GM23338 (cell line): ENCODE measurements around the gene NFKBIB. TPM values are rescaled to one million over a fixed set of nuclear protein-coding genes. Genes with fewer than 3 reads are reported as not detected.

Source experiments
- EZH2 ChIP-seq: fragments of 200-600 bp; sonication (generic); IDR thresholded peaks from one replicate; pipeline ENCODE4 v1.8.0; 2017; ENCODE audit warnings: antibody characterized with exemption, mild to moderate bottlenecking, low read depth; ENCODE audit not compliant: unreplicated experiment
- EZH2phosphoT487 ChIP-seq: fragments of 200-600 bp; sonication (generic); IDR thresholded peaks from one replicate; pipeline ENCODE4 v1.8.1; 2018; ENCODE audit warnings: antibody characterized with exemption; ENCODE audit not compliant: unreplicated experiment
- JUNB ChIP-seq: IDR thresholded peaks from one replicate; pipeline ENCODE4 v1.6.1; 2016; ENCODE audit warnings: antibody characterized with exemption; ENCODE audit not compliant: unreplicated experiment
- NANOG ChIP-seq: IDR thresholded peaks from 2 replicates; pipeline ENCODE4 v1.6.1; 2016; ENCODE audit warnings: antibody characterized with exemption, borderline replicate concordance
- ZNF114 ChIP-seq: fragments of 250-450 bp; sonication (Bioruptor Pico); IDR thresholded peaks from 2 replicates; pipeline ENCODE4 v1.5.0; 2020; ENCODE audit warnings: mild to moderate bottlenecking, moderate library complexity
- polyA plus RNA-seq: library from polyadenylated mRNA; unstranded; fragments of >200 nt; fragmentation: Nextera tagmentation; extraction: Ambion mirVana; gene quantifications from 2 replicates; pipeline ENCODE4 v1.2.1, GENCODE V29; 2016
- total RNA-seq: library from RNA; depleted of rRNA; stranded (reverse); fragments of >200 nt; shearing (Covaris generic); gene quantifications from 2 replicates; pipeline ENCODE4 v1.2.3, GENCODE V29; 2014; rRNA removed
- TF ChIP-seq, protein P1 (sequence below): fragments of 250-450 bp; sonication (Bioruptor Pico); IDR thresholded peaks from 2 replicates; pipeline ENCODE4 v1.5.0; 2020; ENCODE audit warnings: mild to moderate bottlenecking, moderate library complexity

The NFKBIB gene
- total and polyA plus RNA-seq, 2 experiments from 2014 or later, result 39.5 to 39.6 TPM

DNA sequence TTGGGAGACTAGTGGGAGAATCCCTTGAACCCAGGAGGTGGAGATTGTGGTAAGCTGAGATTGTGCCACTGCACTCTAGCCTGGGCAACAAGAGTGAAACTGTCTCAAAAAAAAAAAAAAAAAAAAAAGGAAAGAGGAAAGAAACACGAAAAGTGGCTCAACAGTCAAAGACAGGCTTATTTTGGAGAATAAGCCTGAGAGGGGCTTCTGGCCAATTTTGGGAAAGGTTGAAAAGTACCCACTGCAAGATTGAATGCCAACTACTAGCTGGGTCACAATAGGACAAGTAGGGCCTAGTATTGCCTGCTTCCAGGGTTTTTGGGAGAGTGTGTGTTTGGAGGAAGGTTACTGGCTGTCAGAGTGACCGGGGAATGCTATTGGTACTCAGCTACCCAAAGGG lies 58.5 kb downstream of the NFKBIB start (continued):
- TF ChIP-seq, protein P1, sequence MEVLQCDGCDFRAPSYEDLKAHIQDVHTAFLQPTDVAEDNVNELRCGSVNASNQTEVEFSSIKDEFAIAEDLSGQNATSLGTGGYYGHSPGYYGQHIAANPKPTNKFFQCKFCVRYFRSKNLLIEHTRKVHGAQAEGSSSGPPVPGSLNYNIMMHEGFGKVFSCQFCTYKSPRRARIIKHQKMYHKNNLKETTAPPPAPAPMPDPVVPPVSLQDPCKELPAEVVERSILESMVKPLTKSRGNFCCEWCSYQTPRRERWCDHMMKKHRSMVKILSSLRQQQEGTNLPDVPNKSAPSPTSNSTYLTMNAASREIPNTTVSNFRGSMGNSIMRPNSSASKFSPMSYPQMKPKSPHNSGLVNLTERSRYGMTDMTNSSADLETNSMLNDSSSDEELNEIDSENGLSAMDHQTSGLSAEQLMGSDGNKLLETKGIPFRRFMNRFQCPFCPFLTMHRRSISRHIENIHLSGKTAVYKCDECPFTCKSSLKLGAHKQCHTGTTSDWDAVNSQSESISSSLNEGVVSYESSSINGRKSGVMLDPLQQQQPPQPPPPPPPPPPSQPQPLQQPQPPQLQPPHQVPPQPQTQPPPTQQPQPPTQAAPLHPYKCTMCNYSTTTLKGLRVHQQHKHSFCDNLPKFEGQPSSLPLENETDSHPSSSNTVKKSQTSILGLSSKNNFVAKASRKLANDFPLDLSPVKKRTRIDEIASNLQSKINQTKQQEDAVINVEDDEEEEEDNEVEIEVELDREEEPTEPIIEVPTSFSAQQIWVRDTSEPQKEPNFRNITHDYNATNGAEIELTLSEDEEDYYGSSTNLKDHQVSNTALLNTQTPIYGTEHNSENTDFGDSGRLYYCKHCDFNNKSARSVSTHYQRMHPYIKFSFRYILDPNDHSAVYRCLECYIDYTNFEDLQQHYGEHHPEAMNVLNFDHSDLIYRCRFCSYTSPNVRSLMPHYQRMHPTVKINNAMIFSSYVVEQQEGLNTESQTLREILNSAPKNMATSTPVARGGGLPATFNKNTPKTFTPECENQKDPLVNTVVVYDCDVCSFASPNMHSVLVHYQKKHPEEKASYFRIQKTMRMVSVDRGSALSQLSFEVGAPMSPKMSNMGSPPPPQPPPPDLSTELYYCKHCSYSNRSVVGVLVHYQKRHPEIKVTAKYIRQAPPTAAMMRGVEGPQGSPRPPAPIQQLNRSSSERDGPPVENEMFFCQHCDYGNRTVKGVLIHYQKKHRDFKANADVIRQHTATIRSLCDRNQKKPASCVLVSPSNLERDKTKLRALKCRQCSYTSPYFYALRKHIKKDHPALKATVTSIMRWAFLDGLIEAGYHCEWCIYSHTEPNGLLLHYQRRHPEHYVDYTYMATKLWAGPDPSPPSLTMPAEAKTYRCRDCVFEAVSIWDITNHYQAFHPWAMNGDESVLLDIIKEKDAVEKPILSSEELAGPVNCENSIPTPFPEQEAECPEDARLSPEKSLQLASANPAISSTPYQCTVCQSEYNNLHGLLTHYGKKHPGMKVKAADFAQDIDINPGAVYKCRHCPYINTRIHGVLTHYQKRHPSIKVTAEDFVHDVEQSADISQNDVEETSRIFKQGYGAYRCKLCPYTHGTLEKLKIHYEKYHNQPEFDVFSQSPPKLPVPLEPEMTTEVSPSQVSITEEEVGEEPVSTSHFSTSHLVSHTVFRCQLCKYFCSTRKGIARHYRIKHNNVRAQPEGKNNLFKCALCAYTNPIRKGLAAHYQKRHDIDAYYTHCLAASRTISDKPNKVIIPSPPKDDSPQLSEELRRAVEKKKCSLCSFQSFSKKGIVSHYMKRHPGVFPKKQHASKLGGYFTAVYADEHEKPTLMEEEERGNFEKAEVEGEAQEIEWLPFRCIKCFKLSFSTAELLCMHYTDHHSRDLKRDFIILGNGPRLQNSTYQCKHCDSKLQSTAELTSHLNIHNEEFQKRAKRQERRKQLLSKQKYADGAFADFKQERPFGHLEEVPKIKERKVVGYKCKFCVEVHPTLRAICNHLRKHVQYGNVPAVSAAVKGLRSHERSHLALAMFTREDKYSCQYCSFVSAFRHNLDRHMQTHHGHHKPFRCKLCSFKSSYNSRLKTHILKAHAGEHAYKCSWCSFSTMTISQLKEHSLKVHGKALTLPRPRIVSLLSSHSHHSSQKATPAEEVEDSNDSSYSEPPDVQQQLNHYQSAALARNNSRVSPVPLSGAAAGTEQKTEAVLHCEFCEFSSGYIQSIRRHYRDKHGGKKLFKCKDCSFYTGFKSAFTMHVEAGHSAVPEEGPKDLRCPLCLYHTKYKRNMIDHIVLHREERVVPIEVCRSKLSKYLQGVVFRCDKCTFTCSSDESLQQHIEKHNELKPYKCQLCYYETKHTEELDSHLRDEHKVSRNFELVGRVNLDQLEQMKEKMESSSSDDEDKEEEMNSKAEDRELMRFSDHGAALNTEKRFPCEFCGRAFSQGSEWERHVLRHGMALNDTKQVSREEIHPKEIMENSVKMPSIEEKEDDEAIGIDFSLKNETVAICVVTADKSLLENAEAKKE, result no peak
- no peak for TF ChIP-seq EZH2
- no peak for TF ChIP-seq EZH2phosphoT487
- no peak for TF ChIP-seq JUNB
- no peak for TF ChIP-seq NANOG
- no peak for TF ChIP-seq ZNF114

Other genes with a start within 250 kb of the NFKBIB start
- gene CAPN12, start 155.5 kb upstream of the NFKBIB start, total RNA-seq, result 8.0 and 20.5 TPM in 2 replicates
- 19.1 and 21.8 TPM in 2 replicates for gene CAPN12, start 155.5 kb upstream of the NFKBIB start, polyA plus RNA-seq
- not detected in 2 replicates for gene LGALS7, start 126.5 kb upstream of the NFKBIB start, total RNA-seq
- 1.6 and 4.8 TPM in 2 replicates for gene LGALS7, start 126.5 kb upstream of the NFKBIB start, polyA plus RNA-seq
- gene LGALS7B, start 110.8 kb upstream of the NFKBIB start, total RNA-seq, result 2.4 TPM in 1 of 2 replicates, not detected in the other
- gene LGALS7B, start 110.8 kb upstream of the NFKBIB start, polyA plus RNA-seq, result 6.6 and 8.6 TPM in 2 replicates
- 0.87 TPM in 1 of 2 replicates, not detected in the other for gene LGALS4, start 87.0 kb upstream of the NFKBIB start, total RNA-seq
- gene LGALS4, start 87.0 kb upstream of the NFKBIB start, polyA plus RNA-seq, result not detected in 2 replicates
- gene ECH1, start 68.2 kb upstream of the NFKBIB start, total RNA-seq, result 66.2 and 79.9 TPM in 2 replicates
- gene ECH1, start 68.2 kb upstream of the NFKBIB start, polyA plus RNA-seq, result 186 and 193 TPM in 2 replicates
- 491 and 580 TPM in 2 replicates for gene HNRNPL, start 50.0 kb upstream of the NFKBIB start, total RNA-seq
- gene HNRNPL, start 50.0 kb upstream of the NFKBIB start, polyA plus RNA-seq, result 664 and 836 TPM in 2 replicates
- gene RINL, start 21.7 kb upstream of the NFKBIB start, total RNA-seq, result 11.2 and 22.4 TPM in 2 replicates
- 19.4 and 21.4 TPM in 2 replicates for gene RINL, start 21.7 kb upstream of the NFKBIB start, polyA plus RNA-seq
- 8.2 and 8.4 TPM in 2 replicates for gene SIRT2, start 351 bp upstream of the NFKBIB start, total RNA-seq
- 2.7 and 3.4 TPM in 2 replicates for gene SIRT2, start 351 bp upstream of the NFKBIB start, polyA plus RNA-seq
- not detected in 2 replicates for gene CCER2, start 12.2 kb downstream of the NFKBIB start, total RNA-seq
- 0.49 and 0.58 TPM in 2 replicates for gene CCER2, start 12.2 kb downstream of the NFKBIB start, polyA plus RNA-seq
- gene SARS2, start 30.8 kb downstream of the NFKBIB start, total RNA-seq, result 67.0 and 75.7 TPM in 2 replicates
- 70.6 and 73.2 TPM in 2 replicates for gene SARS2, start 30.8 kb downstream of the NFKBIB start, polyA plus RNA-seq
- 65.3 and 86.3 TPM in 2 replicates for gene MRPS12, start 31.0 kb downstream of the NFKBIB start, total RNA-seq
- gene MRPS12, start 31.0 kb downstream of the NFKBIB start, polyA plus RNA-seq, result 69.0 and 74.1 TPM in 2 replicates
- 27.2 and 29.0 TPM in 2 replicates for gene FBXO17, start 75.8 kb downstream of the NFKBIB start, total RNA-seq
- gene FBXO17, start 75.8 kb downstream of the NFKBIB start, polyA plus RNA-seq, result 17.2 and 18.6 TPM in 2 replicates
- gene FBXO27, start 132.6 kb downstream of the NFKBIB start, total RNA-seq, result 3.8 and 6.2 TPM in 2 replicates
- gene FBXO27, start 132.6 kb downstream of the NFKBIB start, polyA plus RNA-seq, result 13.7 and 15.4 TPM in 2 replicates
- 0.45 and 0.97 TPM in 2 replicates for gene ACP7, start 184.4 kb downstream of the NFKBIB start, total RNA-seq
- 0.26 and 0.27 TPM in 2 replicates for gene ACP7, start 184.4 kb downstream of the NFKBIB start, polyA plus RNA-seq
- 31.7 and 35.4 TPM in 2 replicates for gene PAK4, start 225.8 kb downstream of the NFKBIB start, total RNA-seq
- gene PAK4, start 225.8 kb downstream of the NFKBIB start, polyA plus RNA-seq, result 28.3 and 28.7 TPM in 2 replicates